AG09309 (cell line): ENCODE data around the gene OPALIN.

ENCODE experiments used
- DNase-seq: peaks from one replicate; pipeline ENCODE4 v3.0.0-alpha.2; 2010; ENCODE audit warnings: low read depth
- H3K4me3 ChIP-seq: 2 replicates; pipeline ENCODE4 v1.5.1; 2011; ENCODE audit warnings: mild to moderate bottlenecking, low read depth, low read length, moderate library complexity; ENCODE audit not compliant: control insufficient read depth
- TF ChIP-seq, protein P1 (sequence below): IDR thresholded peaks from 2 replicates; pipeline ENCODE4 v1.5.1; 2011; ENCODE audit warnings: mild to moderate bottlenecking, low read depth, low read length, inconsistent platforms; ENCODE audit not compliant: insufficient read depth, control insufficient read depth; ENCODE audit errors: missing control alignments

The OPALIN gene

DNA sequence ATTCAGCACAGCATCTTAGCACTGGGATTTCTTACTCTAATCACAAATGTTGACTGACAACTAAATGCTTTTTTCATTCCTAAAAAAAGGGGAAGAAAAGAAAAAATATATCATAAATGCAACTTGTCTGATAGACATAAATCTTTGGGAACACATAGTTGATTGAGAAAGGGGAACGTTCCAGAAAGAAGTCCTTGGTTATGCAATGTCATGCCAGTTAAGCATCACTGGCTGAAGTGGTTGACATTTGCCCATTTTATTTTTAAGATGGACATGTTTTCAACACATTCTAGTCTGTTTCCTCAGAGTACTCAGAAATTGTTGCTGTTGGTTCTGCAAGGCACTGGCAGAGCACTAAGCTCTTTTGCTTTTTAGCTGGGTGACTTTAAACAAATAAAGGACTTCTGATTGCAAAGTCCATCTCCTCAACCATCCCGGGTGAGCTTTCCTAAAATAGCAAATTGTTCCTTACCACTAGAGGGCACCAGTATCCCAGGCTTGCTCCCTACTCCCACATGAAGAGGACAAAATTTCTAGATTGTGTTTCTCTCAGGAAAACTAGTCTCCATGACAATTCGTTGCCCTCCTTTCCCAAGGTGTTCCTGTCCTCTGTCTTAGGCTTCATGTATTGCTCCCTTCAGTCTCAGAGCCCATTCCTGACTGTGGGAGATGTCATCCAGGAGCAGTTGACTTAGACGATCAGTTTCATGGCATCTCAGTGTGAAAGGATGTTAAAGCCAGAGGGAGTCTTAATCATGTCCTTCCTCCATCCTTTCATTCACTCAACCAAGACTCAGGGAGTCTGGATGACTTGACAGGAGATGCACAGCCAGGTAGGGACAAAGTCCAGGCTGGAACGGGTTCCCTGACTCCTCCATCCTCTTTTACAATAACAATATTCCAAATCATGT is 23.9 kb downstream of the OPALIN start:
- H3K4me3 ChIP-seq = no peak overlapping the region
- TF ChIP-seq, protein P1, sequence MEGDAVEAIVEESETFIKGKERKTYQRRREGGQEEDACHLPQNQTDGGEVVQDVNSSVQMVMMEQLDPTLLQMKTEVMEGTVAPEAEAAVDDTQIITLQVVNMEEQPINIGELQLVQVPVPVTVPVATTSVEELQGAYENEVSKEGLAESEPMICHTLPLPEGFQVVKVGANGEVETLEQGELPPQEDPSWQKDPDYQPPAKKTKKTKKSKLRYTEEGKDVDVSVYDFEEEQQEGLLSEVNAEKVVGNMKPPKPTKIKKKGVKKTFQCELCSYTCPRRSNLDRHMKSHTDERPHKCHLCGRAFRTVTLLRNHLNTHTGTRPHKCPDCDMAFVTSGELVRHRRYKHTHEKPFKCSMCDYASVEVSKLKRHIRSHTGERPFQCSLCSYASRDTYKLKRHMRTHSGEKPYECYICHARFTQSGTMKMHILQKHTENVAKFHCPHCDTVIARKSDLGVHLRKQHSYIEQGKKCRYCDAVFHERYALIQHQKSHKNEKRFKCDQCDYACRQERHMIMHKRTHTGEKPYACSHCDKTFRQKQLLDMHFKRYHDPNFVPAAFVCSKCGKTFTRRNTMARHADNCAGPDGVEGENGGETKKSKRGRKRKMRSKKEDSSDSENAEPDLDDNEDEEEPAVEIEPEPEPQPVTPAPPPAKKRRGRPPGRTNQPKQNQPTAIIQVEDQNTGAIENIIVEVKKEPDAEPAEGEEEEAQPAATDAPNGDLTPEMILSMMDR = peak; percentile 87
- peak; percentile 8 for DNase-seq

DNA sequence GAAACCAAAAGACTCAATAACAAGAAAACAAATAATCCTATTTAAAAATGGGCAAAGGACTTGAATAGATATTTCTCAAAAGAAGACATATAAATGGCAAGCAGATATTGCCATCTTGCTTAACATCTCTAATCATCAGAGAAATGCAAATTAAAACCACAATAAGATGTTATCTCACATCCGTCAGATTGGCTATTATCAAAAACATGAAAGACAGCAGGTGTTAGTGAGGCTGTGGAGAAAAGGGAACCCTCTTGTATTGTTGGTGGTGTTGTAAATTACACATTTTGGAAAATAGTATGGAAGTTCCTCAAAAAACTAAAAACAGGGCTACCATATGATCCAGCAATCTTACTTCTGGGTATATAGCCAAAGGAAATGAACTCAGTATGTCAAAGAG is 25.7 kb downstream of the OPALIN start:
- no peak overlapping the region for H3K4me3 ChIP-seq
- DNase-seq = no peak
- TF ChIP-seq, protein P1 = no peak

DNA sequence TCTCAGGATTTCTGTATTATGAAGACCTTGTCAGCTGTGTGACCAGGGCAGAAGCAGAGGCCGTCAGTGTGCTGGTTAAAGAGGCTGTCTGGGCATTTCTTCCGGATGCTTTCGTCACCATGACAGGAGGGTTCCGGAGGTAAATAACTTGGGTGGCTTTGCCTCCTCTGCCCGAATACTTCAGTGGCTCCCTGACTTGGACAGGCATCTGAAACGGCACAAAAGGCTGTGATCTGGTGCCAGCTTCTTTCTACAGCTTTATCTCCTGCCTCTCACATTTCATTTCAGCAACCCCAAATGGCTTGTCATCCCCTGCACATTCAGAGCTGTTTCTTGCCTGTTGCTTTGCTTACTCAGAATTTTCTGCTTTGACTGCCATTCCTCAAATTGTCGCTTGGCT is 31.3 kb downstream of the OPALIN start:
- no peak overlapping the region for H3K4me3 ChIP-seq
- DNase-seq = no peak
- TF ChIP-seq, protein P1 = no peak

DNA sequence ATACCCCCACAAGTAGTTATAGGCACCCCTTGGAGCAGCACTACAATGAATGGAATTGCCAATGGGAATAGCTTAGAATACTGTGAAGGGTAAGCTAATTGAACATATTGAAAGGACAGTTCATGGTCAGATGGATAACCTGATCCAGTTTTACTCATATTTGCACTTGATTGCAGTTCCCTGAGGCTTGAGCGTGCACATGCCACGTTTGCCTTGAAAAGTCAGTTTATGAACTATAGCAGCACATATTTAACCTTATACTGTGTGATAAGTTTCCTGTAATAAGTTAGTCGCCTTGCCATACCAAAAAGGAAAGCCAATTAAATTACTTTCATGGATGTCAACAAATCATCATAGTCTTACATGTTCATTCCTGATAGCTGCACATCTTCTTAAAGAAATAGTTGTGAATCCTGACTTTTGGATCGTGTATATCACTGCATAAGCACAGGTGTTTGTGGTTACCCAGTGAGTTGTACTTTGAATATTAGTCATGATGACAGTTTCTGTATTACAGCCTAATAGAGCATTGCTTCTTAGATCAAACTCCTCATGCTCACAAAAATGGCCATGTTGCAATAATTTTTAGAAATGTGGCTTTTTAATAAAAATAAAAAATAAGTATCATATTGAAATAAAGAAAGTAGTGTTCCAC is 33.0 kb downstream of the OPALIN start:
- TF ChIP-seq, protein P1 = no peak
- H3K4me3 ChIP-seq = no peak overlapping the region
- DNase-seq = no peak

DNA sequence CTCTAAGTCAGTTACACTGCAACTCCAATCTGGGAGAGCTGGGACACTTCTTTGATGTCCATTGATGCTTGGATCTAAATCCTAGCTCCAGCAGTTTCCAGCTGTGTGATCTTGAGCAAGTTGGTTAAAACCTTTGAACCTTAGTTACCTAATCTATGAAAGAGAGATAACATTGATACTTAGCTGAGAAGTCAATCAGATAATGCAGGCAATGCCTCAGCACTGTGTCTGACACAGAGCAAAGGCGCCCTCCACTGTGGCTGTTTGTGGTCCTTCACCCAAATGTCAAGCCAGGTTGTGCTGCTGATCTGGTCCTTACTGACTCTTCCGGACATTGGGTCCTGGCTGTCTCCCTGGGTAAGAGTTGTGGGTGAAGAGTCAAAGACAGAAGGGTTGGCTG is 34.4 kb downstream of the OPALIN start:
- no peak overlapping the region for H3K4me3 ChIP-seq
- TF ChIP-seq, protein P1 = no peak
- no peak for DNase-seq

DNA sequence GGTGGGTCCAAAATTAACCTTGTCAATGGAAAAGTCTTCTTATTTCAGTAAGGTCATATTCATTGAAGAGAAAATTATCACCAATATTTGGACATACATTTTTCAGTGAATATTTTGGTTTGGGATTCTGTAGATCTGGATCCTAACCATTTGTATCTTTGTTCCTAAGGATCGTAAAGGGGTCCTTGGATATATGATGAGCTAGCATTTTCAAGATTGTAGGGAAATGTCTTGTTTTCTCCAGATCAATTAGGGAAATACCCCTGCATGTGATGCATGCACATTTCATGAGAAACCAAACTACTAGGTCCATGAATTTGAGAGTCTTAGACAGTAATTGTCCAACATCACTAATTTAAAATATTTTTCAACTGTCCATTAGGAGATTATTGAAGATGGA is 36.5 kb downstream of the OPALIN start:
- TF ChIP-seq, protein P1 = no peak
- no peak for DNase-seq

More for the DNA sequence above, 36.5 kb downstream of the OPALIN start:
- H3K4me3 ChIP-seq = no peak overlapping the region
